Amniotic stem cell (primary cell): Measurements from ENCODE around the gene LTA4H.
A peak's percentile ranks its signal among the peaks of the same experiment; 100 is the strongest.

Source experiments
- DNase-seq: peaks from one replicate; lab custom pipeline; 2025; lab: John Stamatoyannopoulos, UW

LTA4H gene

GRCh38 chr12:96034621-96035282 lies 635 bp downstream of the LTA4H start:
- DNase-seq = no peak

- no peak for DNase-seq
Observed at GRCh38 chr12:96033549-96034389, 1.6 kb downstream of the LTA4H start.

DNA sequence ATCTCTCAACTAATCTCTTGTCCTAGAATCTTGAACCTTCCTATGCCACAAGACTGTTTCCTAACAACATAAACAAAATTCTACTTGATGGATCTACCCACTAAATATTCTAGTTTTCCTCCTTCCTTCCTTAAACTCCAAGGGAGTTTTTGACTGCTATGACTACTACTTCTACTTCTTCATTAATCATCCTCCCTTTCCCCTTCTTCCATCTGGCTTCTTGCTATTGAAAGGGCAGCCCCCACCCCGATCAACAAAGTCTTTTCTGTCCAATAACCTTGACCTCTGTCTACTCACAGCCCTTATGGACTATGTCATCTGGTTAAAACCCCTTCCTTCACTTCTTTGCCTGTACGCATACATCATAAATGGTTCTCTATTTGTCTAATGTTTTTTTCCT lies 5.6 kb downstream of the LTA4H start:
- DNase-seq = no peak

DNA sequence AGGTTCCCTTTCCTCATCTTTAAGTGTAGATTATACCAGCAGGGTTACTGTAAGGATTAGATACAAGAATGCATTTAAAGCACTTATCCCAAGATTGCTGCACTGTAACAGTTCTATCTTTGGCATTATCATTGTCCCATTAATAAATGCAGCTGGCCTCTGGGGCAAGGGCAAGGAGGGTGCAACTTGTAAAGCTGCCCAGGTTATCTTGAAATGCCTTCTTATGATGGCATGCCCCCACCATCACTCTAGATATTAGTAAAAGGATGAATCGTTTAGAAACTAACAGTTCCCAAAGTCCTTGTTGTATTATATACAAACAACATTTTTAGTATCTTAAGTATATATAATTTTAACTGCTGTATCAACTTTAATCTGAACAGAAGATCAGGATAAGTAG lies 6.8 kb downstream of the LTA4H start:
- DNase-seq = no peak

GRCh38 chr12:96026331-96026730 lies 9.1 kb downstream of the LTA4H start:
- DNase-seq = no peak

- DNase-seq = no peak
Observed at GRCh38 chr12:96025518-96025917, 9.9 kb downstream of the LTA4H start.

GRCh38 chr12:96020314-96021003 lies 14.9 kb downstream of the LTA4H start:
- no peak for DNase-seq

DNA sequence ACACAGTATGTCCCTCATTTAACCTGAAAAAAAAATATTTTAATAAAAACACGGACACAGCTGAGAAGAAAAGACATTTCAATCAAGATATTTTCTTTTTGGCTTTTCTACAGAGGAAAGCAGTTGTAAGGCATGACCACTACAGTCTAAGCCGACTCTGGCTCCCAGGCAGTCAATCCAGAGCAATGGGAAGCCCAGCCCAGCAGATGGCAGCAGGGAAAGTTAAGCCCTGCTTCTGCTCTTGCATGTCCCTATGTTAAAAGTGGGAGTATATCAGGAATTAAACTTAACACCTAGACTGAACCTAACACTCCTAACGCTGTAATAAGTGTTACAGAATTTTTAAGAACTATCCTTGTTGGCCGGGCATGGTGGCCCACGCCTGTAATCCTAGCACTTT lies 19.7 kb downstream of the LTA4H start:
- peak; percentile 12 for DNase-seq

DNA sequence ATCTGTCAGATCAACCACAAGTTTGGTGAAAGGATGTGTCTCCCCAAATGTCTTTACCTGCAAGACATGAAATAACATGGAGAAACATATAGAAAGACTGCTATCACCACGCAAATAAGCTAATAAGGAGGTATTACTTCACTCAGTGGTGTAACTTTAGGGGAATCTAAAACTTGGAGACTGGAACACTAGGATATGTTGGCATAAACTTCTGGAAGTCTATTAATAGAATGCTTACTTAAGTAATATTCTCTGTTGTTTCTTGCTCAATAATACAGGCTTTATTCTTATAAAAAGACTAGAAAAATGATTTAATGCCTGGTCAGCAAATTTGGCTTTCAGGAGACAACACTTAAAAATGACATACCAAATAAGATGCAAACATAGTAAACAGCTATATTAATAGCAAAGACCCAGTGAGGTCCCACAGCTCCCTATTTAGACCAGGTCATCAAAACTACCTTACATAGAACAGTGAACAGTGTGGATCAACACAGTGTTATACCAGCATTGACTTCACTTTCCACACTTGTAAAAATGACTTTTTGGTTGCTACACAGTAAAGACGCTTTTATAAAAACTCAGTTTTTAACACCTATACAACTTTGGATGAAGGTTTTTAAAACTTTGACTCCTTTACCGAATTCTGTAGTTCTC lies 20.3 kb downstream of the LTA4H start:
- no peak for DNase-seq

- DNase-seq = no peak
Observed at GRCh38 chr12:96007729-96008128, 27.7 kb downstream of the LTA4H start.

GRCh38 chr12:96006727-96007126 lies 28.7 kb downstream of the LTA4H start:
- no peak for DNase-seq

DNA sequence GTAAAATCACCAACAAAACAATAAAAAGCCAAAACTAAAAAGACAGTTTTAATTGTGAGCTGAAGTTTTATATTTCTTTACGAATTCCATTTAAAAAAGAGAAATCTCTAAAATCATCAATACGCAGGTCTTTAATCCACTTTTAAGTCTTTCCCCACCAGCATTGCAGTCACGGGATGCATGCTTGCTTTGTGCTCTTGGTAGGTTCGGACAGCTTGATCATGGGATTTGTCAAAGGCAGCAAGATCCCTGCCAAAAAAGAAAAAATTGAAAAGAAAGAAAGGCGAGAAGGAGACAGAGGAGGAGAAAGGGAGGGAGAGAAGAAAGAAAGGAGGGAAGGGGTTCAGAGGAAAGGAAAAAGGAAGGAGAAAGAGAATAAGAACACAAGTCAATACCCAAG lies 34.5 kb downstream of the LTA4H start:
- DNase-seq = no peak

DNA sequence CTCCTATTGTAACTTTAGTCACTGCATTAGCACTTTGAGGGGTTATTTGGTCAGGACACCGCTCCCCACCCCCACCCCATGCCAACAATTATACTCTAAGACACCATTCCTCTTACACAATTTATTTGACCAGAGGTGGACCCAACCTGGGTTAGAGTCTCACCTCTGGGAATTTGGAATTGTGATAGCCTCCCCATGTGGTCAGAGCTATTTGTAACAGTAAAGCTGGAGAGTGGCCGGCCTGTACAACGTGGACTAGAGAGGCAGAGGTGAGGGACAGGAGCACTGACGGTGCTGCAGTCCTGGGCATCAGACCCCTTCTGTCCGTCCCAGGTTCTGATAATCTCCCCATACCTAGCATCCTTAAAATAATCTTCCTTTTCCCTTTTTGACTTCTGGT lies 35.9 kb downstream of the LTA4H start:
- DNase-seq = no peak

- peak; percentile 45 for DNase-seq
Observed at GRCh38 chr12:95998611-95999286, 36.6 kb downstream of the LTA4H start.

GRCh38 chr12:95997911-95998510 lies 37.4 kb downstream of the LTA4H start:
- DNase-seq = no peak

GRCh38 chr12:95997276-95997675 lies 38.1 kb downstream of the LTA4H start:
- no peak for DNase-seq

- DNase-seq = no peak
Observed at GRCh38 chr12:95996034-95996658, 39.2 kb downstream of the LTA4H start, which contains the start of gene HAL. TSS of gene HAL (minus strand) at chr12:95996344. CDS start at chr12:95995910, 434 bp downstream.

DNA sequence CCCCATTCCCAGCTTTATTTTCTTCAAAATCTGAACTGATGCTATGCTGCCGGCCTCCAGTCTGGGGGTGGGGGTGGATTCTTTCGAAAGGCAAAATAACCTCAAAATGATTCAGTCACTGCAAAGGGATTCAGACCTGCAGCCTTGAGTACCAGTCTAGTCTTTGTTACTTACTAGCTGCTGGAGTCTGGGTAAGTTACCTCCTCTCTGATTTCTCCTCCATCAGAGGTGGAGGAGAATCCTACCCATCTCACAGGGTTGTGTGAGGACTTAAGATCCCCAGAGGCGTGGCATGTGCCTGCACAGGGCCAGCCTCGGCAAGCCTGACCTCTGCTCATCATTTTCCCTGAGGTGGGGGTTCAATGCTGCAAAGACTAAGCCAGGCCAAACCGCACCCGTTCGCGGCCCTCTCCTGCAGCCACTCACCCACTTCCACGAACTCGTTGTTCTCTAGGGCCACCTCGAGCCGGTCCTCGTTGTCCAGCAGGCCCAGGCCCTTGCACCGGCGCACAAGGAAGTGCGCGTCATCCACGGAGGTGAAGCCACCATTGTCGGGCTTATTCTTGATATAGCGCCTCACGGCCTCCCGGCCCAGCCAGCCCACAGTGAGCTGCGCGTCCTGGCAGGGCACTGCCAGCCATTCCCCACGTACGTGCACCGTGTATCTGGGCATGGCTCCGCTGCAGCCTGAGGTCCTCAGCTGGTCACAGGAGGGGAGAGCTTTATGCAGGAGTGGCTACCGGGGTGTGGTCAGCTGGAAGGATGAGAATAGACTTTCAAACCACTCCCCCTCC lies 40.0 kb downstream of the LTA4H start:
- no peak for DNase-seq

DNA sequence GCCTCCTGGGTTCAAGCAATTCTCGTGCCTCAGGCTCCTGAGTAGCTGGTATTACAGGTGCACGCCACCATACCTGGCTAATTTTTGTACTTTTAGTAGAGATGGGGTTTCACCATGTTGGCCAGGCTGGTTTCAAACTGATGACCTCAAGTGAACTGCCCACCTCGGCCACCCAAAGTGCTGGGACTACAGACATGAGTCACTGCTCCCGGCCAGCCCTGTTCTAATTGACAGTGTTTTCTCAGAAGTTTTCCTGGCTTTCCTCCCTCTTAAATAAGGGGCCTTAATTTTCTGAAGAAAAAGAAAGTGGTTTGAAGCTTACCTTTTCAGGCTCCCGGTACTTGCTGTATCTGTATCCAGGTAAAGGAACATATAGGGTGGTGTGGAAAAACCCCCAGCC lies 40.9 kb downstream of the LTA4H start:
- no peak for DNase-seq

GRCh38 chr12:95993907-95994306 lies 41.5 kb downstream of the LTA4H start:
- no peak for DNase-seq
